ENCODE results near the gene RNF19B.

Gene RNF19B

DNA sequence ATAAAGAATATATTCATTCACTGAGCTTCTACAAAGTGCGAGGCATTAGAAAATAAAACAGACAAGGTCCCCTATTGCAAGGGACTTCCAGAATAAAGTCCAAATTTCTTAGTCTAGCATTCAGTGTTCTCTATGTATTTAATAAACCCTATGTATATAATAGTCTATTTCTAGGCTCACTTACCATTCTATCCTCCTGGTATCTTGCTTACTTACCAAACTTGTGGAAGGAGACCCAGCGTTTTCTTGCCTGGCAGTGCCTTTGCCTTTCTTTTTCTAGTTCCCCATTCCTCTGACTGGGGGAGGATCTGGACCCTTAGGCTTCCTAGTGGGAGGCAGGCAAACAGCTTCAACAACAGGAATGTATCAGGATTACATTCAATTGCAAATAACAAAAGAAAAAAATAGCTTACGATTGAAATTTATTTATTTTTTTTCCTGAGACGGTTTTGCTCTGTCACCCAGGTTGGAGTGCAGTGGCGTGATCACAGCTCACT lies 690 bp upstream of the RNF19B start:
- DNase-seq: no peak

GRCh38 chr1:32963746-32964460 lies 706 bp downstream of the RNF19B start:
- DNase-seq: peak; percentile 20

DNA sequence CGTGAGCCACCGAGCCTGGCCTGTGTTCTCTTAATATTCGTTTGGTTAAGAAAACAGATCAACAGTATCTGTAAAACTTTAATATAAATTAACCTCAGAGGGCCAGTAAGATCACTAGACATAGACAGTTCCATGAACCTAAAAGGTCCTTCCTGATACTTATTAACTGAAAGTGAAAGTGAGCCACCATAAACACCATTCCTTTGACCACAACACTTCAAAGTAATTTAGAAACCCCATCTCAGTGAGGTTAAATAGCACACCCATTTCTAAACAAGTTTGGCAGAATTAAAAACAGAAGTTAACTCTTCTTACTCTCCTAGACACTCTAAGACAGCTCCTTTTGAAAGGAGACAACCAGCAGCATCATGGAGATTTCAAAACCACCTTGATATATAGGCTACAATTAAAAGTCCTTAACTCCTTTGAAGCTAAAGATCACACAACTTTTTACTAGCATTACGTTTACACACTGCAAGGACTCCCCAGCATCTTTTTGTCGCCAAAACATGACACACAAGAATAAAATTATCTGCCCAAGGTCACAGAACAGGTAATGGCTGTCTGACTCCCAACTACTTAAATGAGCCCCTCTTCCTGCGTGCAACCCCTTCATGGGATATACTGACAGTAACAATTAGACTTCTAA lies 2.2 kb downstream of the RNF19B start:
- no peak for DNase-seq

DNA sequence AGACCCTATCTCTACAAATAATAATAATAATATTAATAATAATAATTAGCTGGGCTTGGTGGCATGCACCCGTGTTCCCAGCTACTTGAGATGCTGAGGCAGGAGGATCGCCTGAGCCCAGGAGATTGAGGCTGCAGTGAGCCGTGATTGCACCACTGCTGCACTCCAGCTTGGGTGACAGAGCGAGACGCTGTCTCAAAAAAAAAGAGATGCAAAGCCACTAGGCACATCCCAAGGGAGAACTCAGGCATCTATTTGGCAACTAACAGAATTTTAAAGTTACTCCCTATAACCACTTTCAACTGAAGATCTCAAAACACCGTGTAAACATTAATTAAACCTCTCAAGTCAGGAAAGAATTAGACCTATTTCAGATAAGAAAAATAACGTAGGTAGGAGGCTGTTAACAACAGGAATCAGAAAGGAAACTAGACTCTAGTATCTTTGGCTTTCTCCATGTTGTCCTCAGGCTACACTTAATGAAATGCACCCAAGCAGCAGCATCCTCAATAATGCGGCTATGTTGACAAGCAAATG lies 3.7 kb downstream of the RNF19B start:
- DNase-seq: no peak

DNA sequence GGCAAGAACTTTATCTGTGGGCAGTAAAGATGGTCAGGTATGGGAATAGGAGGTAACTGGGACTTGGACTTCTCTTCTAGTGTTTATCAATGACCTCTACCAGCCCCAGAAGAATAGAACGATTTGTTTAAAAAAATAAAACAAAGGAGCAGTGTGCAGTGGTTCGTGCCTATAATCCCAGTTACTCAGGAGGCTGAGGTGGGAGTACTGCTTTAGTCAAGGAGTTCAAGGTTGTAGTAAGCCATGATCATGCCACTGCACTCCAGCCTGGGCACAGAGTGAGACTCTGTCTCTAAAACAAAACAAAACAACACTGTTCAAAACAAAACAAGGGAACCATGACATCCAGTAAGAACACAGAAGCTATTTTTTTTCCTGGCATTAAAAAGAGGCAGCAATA lies 4.3 kb downstream of the RNF19B start:
- no peak for DNase-seq

- no peak for DNase-seq
Measured at GRCh38 chr1:32958827-32959226, 5.8 kb downstream of the RNF19B start.

DNA sequence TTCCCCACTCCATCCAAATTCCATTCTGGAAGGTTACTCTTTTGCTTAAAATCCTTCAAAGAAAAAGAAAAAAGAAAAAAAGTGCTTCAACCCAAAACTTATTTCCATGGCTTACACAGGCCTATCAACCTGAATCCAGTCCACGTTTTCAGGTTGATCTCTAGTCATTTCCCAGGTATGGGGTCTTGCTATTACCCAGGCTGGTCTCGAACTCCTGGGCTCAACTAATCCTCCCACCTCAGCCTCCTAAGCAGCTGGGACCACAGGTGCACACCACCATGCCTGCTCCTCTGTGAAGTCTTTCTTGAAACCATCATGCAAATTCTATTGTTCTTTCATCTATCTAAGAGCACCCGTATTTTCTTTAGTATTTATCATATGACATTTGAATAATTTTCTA lies 7.6 kb downstream of the RNF19B start:
- no peak for DNase-seq

- DNase-seq: no peak
Measured at GRCh38 chr1:32954168-32954567, 10.4 kb downstream of the RNF19B start.

DNA sequence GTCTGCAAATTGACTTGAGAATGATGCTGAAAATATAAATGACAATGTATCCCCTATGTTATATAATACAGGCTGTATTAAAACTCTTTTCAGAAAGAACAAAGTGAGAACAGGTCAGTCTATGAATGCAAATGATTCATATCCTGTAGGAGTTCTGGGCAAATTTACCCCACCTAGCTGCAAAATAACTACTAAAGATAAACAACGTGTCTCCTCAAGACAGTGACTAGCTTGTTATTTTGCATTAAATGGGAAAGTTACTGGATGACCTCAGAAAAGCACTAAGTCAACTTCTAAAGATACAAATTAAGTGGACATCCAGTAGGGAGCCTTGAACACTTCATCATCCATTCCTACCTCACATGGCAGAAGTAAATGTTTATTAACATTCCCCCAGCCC lies 11.1 kb downstream of the RNF19B start:
- DNase-seq: no peak

DNA sequence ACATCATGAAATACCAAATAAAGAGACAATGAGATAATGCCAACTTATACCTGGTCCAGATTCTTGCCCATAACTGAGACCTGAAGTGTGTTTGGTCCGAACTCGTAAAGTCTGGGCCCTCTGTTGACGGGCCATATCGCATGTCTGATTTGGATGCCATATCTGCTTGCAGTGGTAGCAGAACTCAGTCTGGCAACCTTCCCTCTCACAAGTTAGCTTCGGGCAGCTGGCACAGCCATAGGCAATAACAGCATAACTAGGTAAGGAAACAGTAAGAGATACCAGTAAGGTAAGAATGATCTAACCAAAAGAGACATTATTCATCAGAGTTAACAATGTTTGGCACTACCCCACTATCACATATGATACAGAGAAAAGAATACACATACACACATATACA lies 15.1 kb downstream of the RNF19B start:
- DNase-seq: no peak

DNA sequence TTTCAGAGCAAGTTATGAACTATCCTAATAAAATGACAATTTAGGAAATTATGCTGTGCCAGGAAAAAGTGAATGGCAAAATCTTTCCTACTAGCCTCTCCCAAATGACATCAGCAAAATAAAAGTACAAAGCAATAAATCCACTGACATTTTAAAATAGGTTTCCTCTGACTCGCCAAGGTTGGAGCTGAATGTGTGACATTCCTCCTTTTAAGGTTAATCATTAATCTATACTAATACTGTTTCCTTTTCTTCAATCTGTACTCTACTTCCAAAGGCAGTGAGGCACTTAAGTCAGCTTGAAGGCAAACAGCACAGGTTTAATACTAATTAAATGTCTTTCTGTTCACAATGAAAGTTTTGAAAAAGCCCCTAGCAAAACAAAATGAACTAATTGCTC lies 15.7 kb downstream of the RNF19B start:
- no peak for DNase-seq

GRCh38 chr1:32948390-32948722 lies 16.3 kb downstream of the RNF19B start:
- DNase-seq: no peak

GRCh38 chr1:32947669-32948389 lies 16.8 kb downstream of the RNF19B start:
- DNase-seq: no peak

DNA sequence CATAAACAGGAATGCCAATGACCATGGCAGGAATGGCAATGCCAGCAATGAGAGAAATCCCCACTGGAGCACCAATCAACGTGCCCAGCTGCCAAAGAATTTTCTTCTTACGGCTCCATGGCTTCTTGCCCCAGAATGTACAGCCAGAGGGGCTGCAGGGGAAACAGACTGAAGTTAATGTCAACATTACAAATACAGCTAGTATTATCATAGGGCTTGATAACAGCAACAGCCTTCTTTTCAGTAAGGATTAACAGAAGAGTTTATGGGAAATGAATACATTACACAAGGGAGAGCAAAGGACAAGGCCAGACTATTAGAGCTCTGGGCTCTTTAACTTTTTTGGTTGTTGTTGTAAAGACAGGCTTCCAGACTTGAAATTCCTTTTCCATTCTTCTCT lies 18.2 kb downstream of the RNF19B start:
- DNase-seq: no peak

DNA sequence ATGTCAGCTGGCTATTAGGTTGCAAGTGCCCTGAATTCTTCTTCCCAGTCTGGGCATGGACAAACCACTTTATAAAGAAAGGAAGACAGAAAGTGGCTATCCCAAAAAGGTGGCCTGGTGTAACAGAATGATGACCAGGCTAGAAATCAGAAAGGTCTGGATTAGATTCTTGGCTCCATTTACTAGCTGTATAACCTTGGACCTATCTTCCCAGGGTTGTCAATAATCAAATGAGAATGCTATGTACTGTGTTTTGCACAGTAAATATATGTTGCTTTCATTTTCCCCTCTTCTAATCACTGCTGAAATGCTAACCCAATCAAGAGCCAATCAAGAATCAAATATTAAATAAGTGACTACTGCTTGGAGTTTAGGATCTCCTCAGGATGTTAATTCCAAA lies 20.4 kb downstream of the RNF19B start:
- no peak for DNase-seq

DNA sequence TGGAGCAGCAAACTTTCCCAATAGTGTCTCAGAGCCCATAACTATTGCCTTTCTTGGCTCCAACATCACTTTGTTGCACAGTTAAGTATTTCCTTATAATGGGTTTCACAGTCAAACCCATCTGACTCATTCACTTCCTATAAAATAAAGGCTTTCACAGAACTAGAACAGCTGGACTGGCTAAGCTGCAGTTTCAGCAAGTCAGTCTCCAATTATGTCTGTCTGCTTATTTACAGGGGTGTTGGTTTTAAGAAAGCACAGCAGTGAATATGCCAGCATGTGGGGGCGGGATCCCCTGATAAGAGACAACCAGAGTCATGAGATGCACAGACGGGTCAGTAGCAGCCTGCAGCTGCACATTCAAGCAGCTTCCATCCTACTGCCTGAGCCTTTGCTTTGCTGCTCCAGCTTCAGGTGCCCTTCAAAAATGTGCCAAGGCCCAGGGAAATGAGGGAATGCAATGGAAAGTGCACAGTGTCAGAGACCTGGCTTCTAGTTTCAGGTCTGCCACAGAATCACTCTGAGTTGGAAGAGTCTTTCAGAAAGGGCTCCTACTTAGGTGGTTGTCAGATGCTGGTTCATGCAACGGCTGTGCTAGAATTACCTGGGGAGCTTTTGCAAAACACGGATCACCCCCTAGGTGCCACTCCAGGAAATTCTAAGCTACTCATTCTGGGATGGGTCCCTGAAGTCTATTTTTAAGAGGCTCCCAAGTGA lies 24.8 kb downstream of the RNF19B start:
- no peak for DNase-seq

- DNase-seq: no peak
Measured at GRCh38 chr1:32937061-32937460, 27.5 kb downstream of the RNF19B start.

DNA sequence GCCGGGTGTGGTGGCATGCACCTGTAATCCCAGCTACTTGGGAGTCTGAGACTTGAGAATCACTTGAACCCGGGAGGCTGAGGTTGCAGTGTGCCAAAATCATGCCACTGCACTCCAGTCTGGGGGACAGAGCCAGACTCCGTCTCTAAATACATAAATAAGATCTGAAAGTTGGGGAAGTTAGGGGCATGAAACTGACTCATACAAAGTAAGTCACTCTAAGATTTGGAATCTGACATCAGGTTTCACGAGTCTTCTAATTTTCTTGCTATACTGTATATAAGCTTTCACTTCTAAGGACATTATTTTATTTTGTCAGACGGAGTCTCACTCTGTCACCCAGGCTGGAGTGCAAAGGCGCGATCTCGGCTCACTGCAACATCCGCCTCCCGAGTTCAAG lies 30.1 kb downstream of the RNF19B start:
- DNase-seq: no peak

- no peak for DNase-seq
Measured at GRCh38 chr1:32933742-32934322, 30.8 kb downstream of the RNF19B start.

DNA sequence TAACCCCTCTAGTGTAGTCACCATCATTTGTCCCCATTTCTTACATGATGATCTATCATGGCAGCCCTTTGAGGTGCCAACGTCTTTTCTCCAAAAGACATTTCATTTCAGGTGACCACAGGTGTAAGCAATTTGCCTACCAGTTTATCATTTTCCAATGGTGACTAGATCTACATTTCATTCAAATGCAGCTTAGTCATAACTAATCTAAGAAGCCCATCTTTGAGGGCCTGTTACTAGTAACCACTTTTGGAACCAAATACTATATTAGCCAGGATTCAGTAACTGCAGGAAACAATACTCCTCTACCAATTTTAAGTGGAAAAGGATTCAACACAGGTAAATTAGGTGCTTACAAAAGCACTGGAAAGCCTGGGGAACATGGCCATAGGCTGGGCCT lies 32.8 kb downstream of the RNF19B start:
- DNase-seq: no peak

DNA sequence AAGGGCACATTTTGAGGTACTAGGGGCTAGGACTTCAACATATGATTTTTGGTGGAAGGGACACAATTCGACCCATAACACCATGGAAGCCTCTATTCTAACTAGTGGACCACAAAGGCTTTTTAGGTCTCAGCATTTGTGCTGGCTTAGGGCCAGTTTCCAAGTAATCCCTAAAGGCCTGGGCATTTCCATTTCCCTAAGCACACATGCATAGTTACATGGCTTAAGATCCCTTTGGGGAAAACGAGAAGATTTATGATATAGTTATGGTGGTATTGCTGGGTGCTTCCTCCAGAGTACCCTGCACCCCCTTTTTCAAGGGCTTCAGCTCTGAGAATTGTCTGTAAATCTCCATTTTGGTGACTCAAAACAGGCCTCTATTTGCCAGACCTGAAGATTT lies 35.2 kb downstream of the RNF19B start:
- no peak for DNase-seq

- DNase-seq: no peak
Measured at GRCh38 chr1:32928715-32929114, 35.9 kb downstream of the RNF19B start.

- no peak for DNase-seq
Measured at GRCh38 chr1:32928285-32928684, 36.3 kb downstream of the RNF19B start.

All from NCI-H748 treated with DMSO at 0.1 percent for 48 hours (cell line).